Measurements from ENCODE around the gene ROM1.

GRCh38 chr11:62591448-62592145 is 21.5 kb upstream of the ROM1 start, which contains the start of gene TUT1:
- TF ChIP-seq POLR2AphosphoS5 (IDR thresholded peaks at IDR 0.05) (peak; percentile 98 to 99), POLR2A (IDR thresholded peaks at IDR 0.05; ENCODE audit: low read depth) (peak; percentile 65)

All from esophagus muscularis mucosa (tissue), 2 donors.